GM12872 (cell line): ENCODE data around the gene GPSM3.

Experiments used
- CTCF ChIP-seq: IDR thresholded peaks from 3 replicates; pipeline ENCODE4 v1.5.1; 2011; ENCODE audit warnings: low read depth, mild to moderate bottlenecking, low read length, moderate library complexity; ENCODE audit not compliant: insufficient read depth

The GPSM3 gene

GRCh38 chr6:32163559-32164258, 28.7 kb downstream of the GPSM3 start:
- no peak for TF ChIP-seq CTCF

GRCh38 chr6:32158052-32158451, 34.4 kb downstream of the GPSM3 start:
- no peak for TF ChIP-seq CTCF

GRCh38 chr6:32156891-32157290, 35.6 kb downstream of the GPSM3 start:
- no peak for TF ChIP-seq CTCF

- peak; percentile 59 for TF ChIP-seq CTCF
Observed at GRCh38 chr6:32154514-32155161, 37.8 kb downstream of the GPSM3 start.

GRCh38 chr6:32153564-32154513, 38.6 kb downstream of the GPSM3 start, which contains the start of gene PPT2:
PPT2 (plus strand) TSS chr6:32154141; CDS start chr6:32154595, 454 bp downstream.
- no peak for TF ChIP-seq CTCF

- TF ChIP-seq CTCF: no peak
Observed at GRCh38 chr6:32152769-32153563, 39.5 kb downstream of the GPSM3 start.
